Cardiac fibroblast (primary cell): ENCODE data around the gene CRACR2B.

Experiments used
- DNase-seq, 2 donors: peaks; one replicate each; pipeline versions ENCODE4 v3.0.0 to v3.0.0-alpha.2; 2010; ENCODE audit warnings: low read depth in 2 of 2
- H3K4me3 ChIP-seq, 2 donors: replicated peaks in 1 of 2; 1 replicate in 1 of 2; 2 replicates in 1 of 2; pipeline ENCODE4 v1.5.1; 2011; ENCODE audit warnings: low read depth in 2 of 2, low read length in 2 of 2, mild to moderate bottlenecking in 2 of 2, moderate library complexity in 1 of 2
- CTCF ChIP-seq: IDR thresholded peaks from one replicate; pipeline ENCODE4 v1.5.1; 2011; ENCODE audit warnings: low read depth, mild to moderate bottlenecking, low read length, inconsistent platforms

The CRACR2B gene

GRCh38 chr11:800473-800872 is 27.2 kb upstream of the CRACR2B start:
- H3K4me3 ChIP-seq = no peak overlapping the region
- no peak for DNase-seq
- no peak for TF ChIP-seq CTCF

DNA sequence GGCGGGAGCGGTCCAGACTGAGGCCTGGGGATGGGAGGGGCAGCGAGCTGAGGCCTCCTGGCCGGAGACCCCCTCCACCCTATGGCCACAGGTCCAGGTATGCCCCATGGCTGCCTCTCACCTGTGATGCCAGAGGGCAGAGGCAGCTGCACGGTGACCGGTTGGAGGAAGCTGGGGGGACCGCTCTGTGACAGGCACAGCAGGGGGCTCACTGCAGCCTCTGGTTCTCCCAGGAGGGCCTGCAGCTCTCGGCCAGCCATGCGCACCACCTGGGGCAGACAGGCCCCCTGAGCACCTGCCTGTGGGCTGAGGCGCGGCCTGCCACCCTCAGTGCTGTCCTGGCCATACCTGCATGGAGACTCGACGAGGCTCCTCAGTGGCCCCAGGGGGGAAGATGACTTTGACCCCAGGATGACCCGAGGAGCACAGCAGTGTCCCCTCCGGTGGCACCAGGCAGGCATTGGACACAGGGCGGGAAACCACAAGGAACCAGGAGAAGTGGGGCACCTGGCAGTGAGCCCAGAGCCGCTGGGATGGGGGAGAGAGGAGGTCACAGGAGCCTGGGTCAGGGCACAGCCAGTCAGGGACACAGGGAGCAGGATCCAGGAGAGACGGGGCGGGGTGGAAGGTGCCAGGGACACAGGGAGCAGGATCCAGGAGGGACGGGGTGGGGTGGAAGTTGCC is 26.5 kb upstream of the CRACR2B start:
- no peak for TF ChIP-seq CTCF
- no peak overlapping the region for H3K4me3 ChIP-seq
- DNase-seq = no peak

DNA sequence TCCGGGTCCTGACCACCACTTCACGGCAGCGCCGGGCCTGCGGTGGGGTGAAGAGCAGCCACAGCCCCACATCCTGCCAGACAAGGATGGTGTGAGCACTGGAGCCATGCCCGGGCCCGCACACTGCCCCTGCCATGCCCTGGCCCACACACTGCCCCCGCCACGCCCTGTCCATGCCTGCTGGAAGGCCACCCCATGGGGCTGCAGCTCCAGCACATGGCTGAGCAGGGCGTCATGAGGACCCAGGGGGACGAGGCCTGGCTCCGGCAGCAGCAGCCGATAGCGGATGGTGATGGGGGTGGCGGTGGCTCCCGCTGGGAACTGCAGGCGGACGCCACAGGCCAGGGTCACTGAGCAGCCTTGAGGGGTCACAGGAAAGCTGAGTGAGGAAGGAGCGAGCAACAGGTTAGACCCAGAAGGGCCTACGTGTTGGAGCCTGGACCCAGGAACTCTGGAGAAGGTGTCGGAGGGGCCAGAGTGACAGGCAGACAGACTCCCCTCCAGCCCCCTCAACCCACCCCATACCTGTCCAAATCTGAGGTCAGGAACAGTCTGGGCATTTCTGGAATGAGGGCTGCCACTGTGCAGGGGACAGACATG is 25.6 kb upstream of the CRACR2B start:
- H3K4me3 ChIP-seq = no peak overlapping the region
- TF ChIP-seq CTCF = no peak
- DNase-seq = no peak

DNA sequence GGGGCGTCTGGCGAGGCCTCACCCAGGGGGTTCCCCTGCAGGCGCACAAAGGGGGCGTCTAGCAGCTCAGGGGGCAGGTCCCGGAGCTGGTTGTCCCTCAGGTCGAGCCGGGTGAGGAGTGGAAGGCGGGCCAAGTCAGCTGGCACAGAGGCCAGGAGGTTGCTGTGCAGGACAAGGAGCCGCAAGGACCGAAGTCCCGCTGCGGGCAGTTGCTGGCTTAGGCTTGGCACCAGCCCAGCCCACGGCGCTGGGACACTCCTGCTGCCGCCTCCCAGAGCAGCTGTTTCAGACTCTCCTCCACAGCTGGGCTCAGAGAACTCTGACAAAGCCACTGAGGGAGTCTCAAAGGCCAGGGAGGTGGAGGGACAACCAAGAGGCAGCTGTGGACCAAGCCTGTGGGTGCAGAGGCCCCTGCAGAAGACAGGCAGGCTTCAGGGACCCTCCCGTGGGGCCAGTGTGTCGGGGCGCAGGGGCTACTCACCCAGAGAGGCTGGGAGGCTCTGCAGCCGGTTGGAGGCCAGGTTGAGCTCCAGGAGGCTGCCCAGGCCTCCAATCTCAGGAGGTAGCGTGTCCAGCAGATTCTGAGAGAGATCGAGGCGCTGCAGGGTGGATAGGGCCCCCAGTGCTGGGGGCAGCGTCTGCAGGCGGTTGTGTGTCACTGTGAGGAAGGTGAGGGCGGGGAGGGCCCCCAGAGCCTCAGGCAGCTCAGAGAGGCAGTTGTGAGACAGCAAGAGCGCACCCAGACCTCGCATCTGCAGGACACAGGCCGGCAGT is 24.8 kb upstream of the CRACR2B start:
- DNase-seq = no peak
- no peak overlapping the region for H3K4me3 ChIP-seq
- TF ChIP-seq CTCF = no peak

- DNase-seq = no peak
- no peak overlapping the region for H3K4me3 ChIP-seq
- TF ChIP-seq CTCF = no peak
Observed at GRCh38 chr11:803467-803742, 24.3 kb upstream of the CRACR2B start.

DNA sequence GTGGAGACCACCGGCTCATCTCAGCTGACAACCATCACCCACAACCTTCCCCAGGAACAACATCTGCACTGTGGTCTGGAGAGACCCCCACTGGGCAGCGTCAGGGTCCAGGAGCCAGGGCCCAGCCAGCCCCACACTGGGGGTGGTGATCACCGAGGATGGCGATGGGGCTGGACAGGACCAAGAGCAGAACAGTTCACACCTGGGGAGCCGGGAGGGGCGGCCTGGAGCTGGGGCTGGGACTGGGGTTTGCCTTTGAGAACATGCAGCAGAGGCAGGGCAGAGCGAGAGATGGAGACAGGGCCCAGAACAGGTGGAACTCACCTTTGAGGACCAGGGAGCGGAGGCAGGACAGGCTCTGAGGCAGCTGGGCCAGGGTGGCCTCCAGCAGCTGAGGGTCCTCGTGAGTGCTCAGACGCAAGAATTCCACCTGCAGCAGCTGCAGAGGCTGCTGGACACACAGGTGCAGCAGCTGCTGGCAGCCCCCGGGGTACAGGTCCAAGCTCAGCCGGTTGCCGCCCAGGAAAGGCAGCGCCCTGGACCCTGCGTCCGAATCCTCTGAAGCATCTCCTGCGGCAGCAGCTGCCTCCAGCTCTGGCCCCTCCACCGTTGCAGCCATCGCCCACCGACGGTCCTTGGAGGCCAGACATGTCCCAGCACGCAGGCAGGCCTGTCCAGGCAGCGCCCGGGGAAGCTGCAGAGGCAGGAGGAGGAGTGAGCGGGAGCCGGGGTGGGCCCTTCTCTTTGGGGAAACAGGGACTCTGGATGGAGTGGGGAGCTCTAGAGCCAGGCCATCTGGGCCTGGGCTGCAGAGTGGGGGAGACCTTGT is 23.7 kb upstream of the CRACR2B start:
- TF ChIP-seq CTCF = no peak
- peak overlapping the region; percentile 56 to 57 for H3K4me3 ChIP-seq
- DNase-seq = no peak
